HepG2 (cell line): ENCODE measurements around the gene OTOP2. TPM values are rescaled to one million over a fixed set of nuclear protein-coding genes. Genes with fewer than 3 reads are reported as not detected.
A peak's percentile ranks its signal among the peaks of the same experiment; 100 is the strongest.

Experiments
- ARNTL ChIP-seq: sonication (generic); formaldehyde crosslinking; IDR thresholded peaks from 2 replicates; pipeline ENCODE4 v1.4.0; 2020; ENCODE audit warnings: mild to moderate bottlenecking, missing genetic modification reagents
- CHD4 ChIP-seq: fragments of 200-600 bp; sonication (generic); IDR thresholded peaks from 2 replicates; pipeline ENCODE4 v1.7.0; 2017; ENCODE audit warnings: mild to moderate bottlenecking, low read length, borderline replicate concordance
- ESRRA ChIP-seq: sonication (generic); formaldehyde crosslinking; IDR thresholded peaks from 2 replicates; pipeline ENCODE4 v1.5.1; 2020; ENCODE audit warnings: mild to moderate bottlenecking, low read depth, missing genetic modification reagents
- IKZF4 ChIP-seq: sonication (generic); formaldehyde crosslinking; IDR thresholded peaks from 2 replicates; pipeline ENCODE4 v1.5.1; 2020; ENCODE audit warnings: borderline replicate concordance, mild to moderate bottlenecking, low read depth, missing genetic modification reagents; ENCODE audit errors: not compliant biosample characterization
- IRF1 ChIP-seq: sonication (generic); formaldehyde crosslinking; IDR thresholded peaks from 2 replicates; pipeline ENCODE4 v1.4.0; 2020; ENCODE audit warnings: low read depth, mild to moderate bottlenecking, missing genetic modification reagents
- MATR3 ChIP-seq: sonication (generic); formaldehyde crosslinking; IDR thresholded peaks from 2 replicates; pipeline ENCODE4 v1.4.0; 2020; ENCODE audit warnings: missing genetic modification reagents
- MED1 ChIP-seq: sonication (generic); formaldehyde crosslinking; IDR thresholded peaks from 2 replicates; pipeline ENCODE4 v1.4.0; 2020; ENCODE audit warnings: missing genetic modification reagents
- MED13 ChIP-seq: sonication (generic); formaldehyde crosslinking; IDR thresholded peaks from 2 replicates; pipeline ENCODE4 v1.5.0; 2020; ENCODE audit warnings: missing genetic modification reagents
- MTERF4 ChIP-seq: sonication (generic); formaldehyde crosslinking; IDR thresholded peaks from 2 replicates; pipeline ENCODE4 v1.8.0; 2023; ENCODE audit warnings: mild to moderate bottlenecking, missing genetic modification reagents
- MTF2 ChIP-seq: sonication (generic); formaldehyde crosslinking; IDR thresholded peaks from 2 replicates; pipeline ENCODE4 v1.5.0; 2020; ENCODE audit warnings: missing genetic modification reagents, borderline replicate concordance
- NFKBIZ ChIP-seq: IDR thresholded peaks from 2 replicates; pipeline ENCODE4 v1.6.1; 2018; ENCODE audit warnings: missing genetic modification reagents, missing compliant biosample characterization
- PAXIP1 ChIP-seq: sonication (generic); formaldehyde crosslinking; conservative IDR thresholded peaks from 2 replicates; pipeline ENCODE4 v1.4.0; 2020; ENCODE audit warnings: mild to moderate bottlenecking, missing genetic modification reagents, moderate library complexity
- RXRA ChIP-seq: sonication (generic); formaldehyde crosslinking; IDR thresholded peaks from 2 replicates; pipeline ENCODE4 v1.5.1; 2020; ENCODE audit warnings: missing genetic modification reagents
- SETDB1 ChIP-seq: sonication (generic); formaldehyde crosslinking; IDR thresholded peaks from 2 replicates; pipeline ENCODE4 v1.5.1; 2020; ENCODE audit warnings: missing genetic modification reagents, mild to moderate bottlenecking, borderline replicate concordance
- SMAD1 ChIP-seq: sonication (generic); formaldehyde crosslinking; IDR thresholded peaks from 2 replicates; pipeline ENCODE4 v1.4.0; 2020; ENCODE audit warnings: missing genetic modification reagents, low read depth, mild to moderate bottlenecking, borderline replicate concordance
- SUZ12 ChIP-seq: fragments of 150-350 bp; IDR thresholded peaks from 2 replicates; pipeline ENCODE4 v1.6.1; 2014; ENCODE audit warnings: low read depth, low read length
- THAP11 ChIP-seq: IDR thresholded peaks from 2 replicates; pipeline ENCODE4 v1.6.1; 2016; ENCODE audit warnings: missing biosample characterization, missing genetic modification reagents
- TSC22D2 ChIP-seq: sonication (generic); formaldehyde crosslinking; IDR thresholded peaks from 2 replicates; pipeline ENCODE4 v1.5.1; 2020; ENCODE audit warnings: missing genetic modification reagents, mild to moderate bottlenecking, borderline replicate concordance
- ZIK1 ChIP-seq: sonication (generic); formaldehyde crosslinking; IDR thresholded peaks from 2 replicates; pipeline ENCODE4 v1.5.0; 2020; ENCODE audit warnings: mild to moderate bottlenecking, low read depth, missing genetic modification reagents, borderline replicate concordance
- ZMYM4 ChIP-seq: sonication (generic); formaldehyde crosslinking; IDR thresholded peaks from 2 replicates; pipeline ENCODE4 v1.8.1; 2023; ENCODE audit warnings: mild to moderate bottlenecking, missing genetic modification reagents
- ZNF225 ChIP-seq: sonication (generic); formaldehyde crosslinking; IDR thresholded peaks from 2 replicates; pipeline ENCODE4 v1.4.0; 2020; ENCODE audit warnings: mild to moderate bottlenecking, missing genetic modification reagents
- ZNF232 ChIP-seq: sonication (generic); formaldehyde crosslinking; IDR thresholded peaks from 2 replicates; pipeline ENCODE4 v1.4.0; 2020; ENCODE audit warnings: missing genetic modification reagents, borderline replicate concordance
- ZNF30 ChIP-seq: sonication (generic); formaldehyde crosslinking; IDR thresholded peaks from 2 replicates; pipeline ENCODE4 v1.5.0; 2020; ENCODE audit warnings: mild to moderate bottlenecking, missing genetic modification reagents
- ZNF530 ChIP-seq: sonication (generic); formaldehyde crosslinking; IDR thresholded peaks from 2 replicates; pipeline ENCODE4 v1.5.0; 2020; ENCODE audit warnings: low read depth, mild to moderate bottlenecking, missing genetic modification reagents
- ZNF850 ChIP-seq: sonication (generic); formaldehyde crosslinking; conservative IDR thresholded peaks from 2 replicates; pipeline ENCODE4 v1.9.0; 2021; ENCODE audit warnings: mild to moderate bottlenecking, missing genetic modification reagents
- ZSCAN29 ChIP-seq: sonication (generic); formaldehyde crosslinking; conservative IDR thresholded peaks from 2 replicates; pipeline ENCODE4 v1.4.0; 2020; ENCODE audit warnings: mild to moderate bottlenecking, missing genetic modification reagents
- polyA plus RNA-seq, 8 experiments: library from polyadenylated mRNA; depleted of rRNA in 3 of 8; stranded (reverse) in 7 of 8; unstranded in 1 of 8; fragments of >200 nt; fragmentation: Illumina TruSeq in 4 of 8; extraction: Trizol in 4 of 8; gene quantifications; 2 replicates each; pipeline versions ENCODE4 v1.2.1 to v1.2.3, GENCODE V29; 2011 to 2016; ENCODE audit warnings: low read depth in 4 of 8, missing spikeins in 1 of 8, mixed read lengths in 1 of 8; ENCODE audit not compliant: insufficient read depth in 1 of 8
- total RNA-seq, 5 experiments: library from RNA; depleted of rRNA; stranded (reverse); fragments of >200 nt; fragmentation: Illumina TruSeq; extraction: Trizol; gene quantifications; 2 replicates each; pipeline ENCODE4 v1.2.3, GENCODE V29; 2016; ENCODE audit warnings: low read depth in 1 of 5

OTOP2 gene
- total and polyA plus RNA-seq, 2 of the 13 experiments (the other 11 are each of a cell fraction or from before 2014, with no cell fraction given): not detected

GRCh38 chr17:74981979-74982662 is 58.0 kb downstream of the OTOP2 start (continued):
- TF ChIP-seq MTERF4 (CRISPR knock-in tag) (peak; percentile 87), TSC22D2 (peak; percentile 83; the same call in 1 of the 2 replicates), MED1 (peak; percentile 73), MTF2 (peak; percentile 91; the same call in 1 of the 2 replicates), RXRA (CRISPR knock-in tag) (no peak), ESRRA (CRISPR knock-in tag) (peak; percentile 86), ZMYM4 (CRISPR knock-in tag) (peak; percentile 90), ZSCAN29 (peak; percentile 95), ZNF530 (no peak), ARNTL (CRISPR knock-in tag) (peak; percentile 86), IRF1 (0 out of 2 replicates have a peak, but pooled peaks have one; percentile 71), NFKBIZ (CRISPR knock-in tag) (peak; percentile 66; the same call in 1 of the 2 replicates), PAXIP1 (CRISPR knock-in tag) (peak; percentile 72), ZNF232 (peak; percentile 24; the same call in 1 of the 2 replicates), SUZ12 (no peak), ZNF30 (CRISPR knock-in tag) (0 out of 2 replicates have a peak, but pooled peaks have one; percentile 72), CHD4 (no peak), MATR3 (CRISPR knock-in tag) (no peak), SETDB1 (no peak), ZNF225 (CRISPR knock-in tag) (0 out of 2 replicates have a peak, but pooled peaks have one; percentile 77), ZNF850 (0 out of 2 replicates have a peak, but pooled peaks have one; percentile 53), THAP11 (peak; percentile 84), ZIK1 (no peak; the same call in 1 of the 2 replicates), MED13 (CRISPR knock-in tag) (peak; percentile 87), IKZF4 (peak; percentile 94), SMAD1 (CRISPR knock-in tag) (peak; percentile 93)
